ENCODE data around the gene SPRR2E.

DNA sequence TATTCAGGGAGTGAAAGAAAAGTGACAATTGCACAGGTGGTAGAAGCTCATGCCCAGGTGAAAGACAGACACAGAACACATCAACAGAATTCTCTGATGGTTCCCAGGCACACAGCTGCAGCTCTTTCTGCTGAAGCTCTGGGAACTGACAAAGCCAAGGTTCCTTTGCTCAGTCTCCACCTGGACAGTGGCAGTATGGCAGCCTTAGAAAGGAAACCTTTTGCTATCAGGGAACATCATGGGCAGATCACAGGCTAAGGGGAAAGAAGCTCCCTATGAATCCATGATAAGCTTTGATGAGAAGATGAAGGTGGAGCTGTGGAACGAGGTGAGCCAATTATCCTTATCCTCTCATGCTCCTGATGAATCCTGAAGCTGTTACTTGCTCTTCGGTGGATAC lies 24.1 kb downstream of the SPRR2E start:
- TF ChIP-seq, protein P1, sequence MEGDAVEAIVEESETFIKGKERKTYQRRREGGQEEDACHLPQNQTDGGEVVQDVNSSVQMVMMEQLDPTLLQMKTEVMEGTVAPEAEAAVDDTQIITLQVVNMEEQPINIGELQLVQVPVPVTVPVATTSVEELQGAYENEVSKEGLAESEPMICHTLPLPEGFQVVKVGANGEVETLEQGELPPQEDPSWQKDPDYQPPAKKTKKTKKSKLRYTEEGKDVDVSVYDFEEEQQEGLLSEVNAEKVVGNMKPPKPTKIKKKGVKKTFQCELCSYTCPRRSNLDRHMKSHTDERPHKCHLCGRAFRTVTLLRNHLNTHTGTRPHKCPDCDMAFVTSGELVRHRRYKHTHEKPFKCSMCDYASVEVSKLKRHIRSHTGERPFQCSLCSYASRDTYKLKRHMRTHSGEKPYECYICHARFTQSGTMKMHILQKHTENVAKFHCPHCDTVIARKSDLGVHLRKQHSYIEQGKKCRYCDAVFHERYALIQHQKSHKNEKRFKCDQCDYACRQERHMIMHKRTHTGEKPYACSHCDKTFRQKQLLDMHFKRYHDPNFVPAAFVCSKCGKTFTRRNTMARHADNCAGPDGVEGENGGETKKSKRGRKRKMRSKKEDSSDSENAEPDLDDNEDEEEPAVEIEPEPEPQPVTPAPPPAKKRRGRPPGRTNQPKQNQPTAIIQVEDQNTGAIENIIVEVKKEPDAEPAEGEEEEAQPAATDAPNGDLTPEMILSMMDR (IDR thresholded peaks at IDR 0.05; ENCODE audit: insufficient read depth, low read length): no peak
- TF ChIP-seq POLR2AphosphoS5 (IDR thresholded peaks at IDR 0.05; ENCODE audit: low read depth): no peak
- TF ChIP-seq, protein P2, sequence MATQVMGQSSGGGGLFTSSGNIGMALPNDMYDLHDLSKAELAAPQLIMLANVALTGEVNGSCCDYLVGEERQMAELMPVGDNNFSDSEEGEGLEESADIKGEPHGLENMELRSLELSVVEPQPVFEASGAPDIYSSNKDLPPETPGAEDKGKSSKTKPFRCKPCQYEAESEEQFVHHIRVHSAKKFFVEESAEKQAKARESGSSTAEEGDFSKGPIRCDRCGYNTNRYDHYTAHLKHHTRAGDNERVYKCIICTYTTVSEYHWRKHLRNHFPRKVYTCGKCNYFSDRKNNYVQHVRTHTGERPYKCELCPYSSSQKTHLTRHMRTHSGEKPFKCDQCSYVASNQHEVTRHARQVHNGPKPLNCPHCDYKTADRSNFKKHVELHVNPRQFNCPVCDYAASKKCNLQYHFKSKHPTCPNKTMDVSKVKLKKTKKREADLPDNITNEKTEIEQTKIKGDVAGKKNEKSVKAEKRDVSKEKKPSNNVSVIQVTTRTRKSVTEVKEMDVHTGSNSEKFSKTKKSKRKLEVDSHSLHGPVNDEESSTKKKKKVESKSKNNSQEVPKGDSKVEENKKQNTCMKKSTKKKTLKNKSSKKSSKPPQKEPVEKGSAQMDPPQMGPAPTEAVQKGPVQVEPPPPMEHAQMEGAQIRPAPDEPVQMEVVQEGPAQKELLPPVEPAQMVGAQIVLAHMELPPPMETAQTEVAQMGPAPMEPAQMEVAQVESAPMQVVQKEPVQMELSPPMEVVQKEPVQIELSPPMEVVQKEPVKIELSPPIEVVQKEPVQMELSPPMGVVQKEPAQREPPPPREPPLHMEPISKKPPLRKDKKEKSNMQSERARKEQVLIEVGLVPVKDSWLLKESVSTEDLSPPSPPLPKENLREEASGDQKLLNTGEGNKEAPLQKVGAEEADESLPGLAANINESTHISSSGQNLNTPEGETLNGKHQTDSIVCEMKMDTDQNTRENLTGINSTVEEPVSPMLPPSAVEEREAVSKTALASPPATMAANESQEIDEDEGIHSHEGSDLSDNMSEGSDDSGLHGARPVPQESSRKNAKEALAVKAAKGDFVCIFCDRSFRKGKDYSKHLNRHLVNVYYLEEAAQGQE (IDR thresholded peaks at IDR 0.05; ENCODE audit: insufficient replicate concordance, low read depth): no peak

Measured in HL-60 (cell line).